ENCODE results near the gene AKNA. TPM values are rescaled to one million over a fixed set of nuclear protein-coding genes. Genes with fewer than 3 reads are reported as not detected.

The AKNA gene
- 10 to 100 TPM; 11.0 to 18.6 (median 14.5) TPM for polyA plus RNA-seq (ENCODE audit: insufficient read length in 4 of 4)

GRCh38 chr9:114387680-114388356 lies at the start of gene AKNA:
TSS of gene AKNA (minus strand) at chr9:114387982. CDS start at chr9:114381333, 6,649 bp downstream.
- DNase-seq (ENCODE audit: low read depth in 4 of 4, low spot score in 2 of 4): peak in 2 of 4 donors; percentile 67 to 69

GRCh38 chr9:114437401-114437893 lies 49.7 kb upstream of the AKNA start:
- DNase-seq (ENCODE audit: low read depth in 4 of 4, low spot score in 2 of 4): no peak

- DNase-seq (ENCODE audit: low read depth in 4 of 4, low spot score in 2 of 4): peak in 2 of 4 donors; percentile 11 to 23
These were observed 47.1 kb upstream of the AKNA start for GRCh38 chr9:114434878-114435311.

- DNase-seq (ENCODE audit: low read depth in 4 of 4, low spot score in 2 of 4): no peak
These were observed 46.0 kb upstream of the AKNA start for GRCh38 chr9:114433720-114434255.

- no peak for DNase-seq (ENCODE audit: low read depth in 4 of 4, low spot score in 2 of 4)
These were observed 45.3 kb upstream of the AKNA start for GRCh38 chr9:114433086-114433485.

GRCh38 chr9:114432323-114433067 lies 44.7 kb upstream of the AKNA start:
- DNase-seq (ENCODE audit: low read depth in 4 of 4, low spot score in 2 of 4): no peak

GRCh38 chr9:114431770-114432169 lies 44.0 kb upstream of the AKNA start:
- no peak for DNase-seq (ENCODE audit: low read depth in 4 of 4, low spot score in 2 of 4)

GRCh38 chr9:114431003-114431402 lies 43.2 kb upstream of the AKNA start:
- no peak for DNase-seq (ENCODE audit: low read depth in 4 of 4, low spot score in 2 of 4)

- no peak for DNase-seq (ENCODE audit: low read depth in 4 of 4, low spot score in 2 of 4)
These were observed 42.7 kb upstream of the AKNA start for GRCh38 chr9:114430457-114430856.

GRCh38 chr9:114429488-114429887 lies 41.7 kb upstream of the AKNA start:
- no peak for DNase-seq (ENCODE audit: low read depth in 4 of 4, low spot score in 2 of 4)

GRCh38 chr9:114428466-114428865 lies 40.7 kb upstream of the AKNA start:
- DNase-seq (ENCODE audit: low read depth in 4 of 4, low spot score in 2 of 4): no peak

GRCh38 chr9:114427644-114428043 lies 39.9 kb upstream of the AKNA start:
- no peak for DNase-seq (ENCODE audit: low read depth in 4 of 4, low spot score in 2 of 4)

GRCh38 chr9:114426046-114426948 lies 38.5 kb upstream of the AKNA start:
- no peak for DNase-seq (ENCODE audit: low read depth in 4 of 4, low spot score in 2 of 4)

- DNase-seq (ENCODE audit: low read depth in 4 of 4, low spot score in 2 of 4): no peak
These were observed 37.3 kb upstream of the AKNA start for GRCh38 chr9:114425126-114425525.

- DNase-seq (ENCODE audit: low read depth in 4 of 4, low spot score in 2 of 4): no peak
These were observed 36.3 kb upstream of the AKNA start for GRCh38 chr9:114424126-114424525.

GRCh38 chr9:114423181-114423580 lies 35.4 kb upstream of the AKNA start:
- DNase-seq (ENCODE audit: low read depth in 4 of 4, low spot score in 2 of 4): no peak

GRCh38 chr9:114421147-114421546 lies 33.4 kb upstream of the AKNA start:
- DNase-seq (ENCODE audit: low read depth in 4 of 4, low spot score in 2 of 4): no peak

- no peak for DNase-seq (ENCODE audit: low read depth in 4 of 4, low spot score in 2 of 4)
These were observed 32.0 kb upstream of the AKNA start for GRCh38 chr9:114419796-114420195.

GRCh38 chr9:114418053-114418452 lies 30.3 kb upstream of the AKNA start:
- DNase-seq (ENCODE audit: low read depth in 4 of 4, low spot score in 2 of 4): no peak

GRCh38 chr9:114417511-114417910 lies 29.7 kb upstream of the AKNA start:
- no peak for DNase-seq (ENCODE audit: low read depth in 4 of 4, low spot score in 2 of 4)

GRCh38 chr9:114416906-114417305 lies 29.1 kb upstream of the AKNA start:
- no peak for DNase-seq (ENCODE audit: low read depth in 4 of 4, low spot score in 2 of 4)

Data from left renal cortex interstitium (tissue), 4 donors.